Spinal cord (tissue), 10 donors: ENCODE results near the gene SMARCB1. TPM values are rescaled to one million over a fixed set of nuclear protein-coding genes. Genes with fewer than 3 reads are reported as not detected.
"Not testable (repeated sequence)": the region's sequence is repeated elsewhere in the genome, so short reads cannot be mapped to it uniquely, and the experiment has no call there.

Experiments used
- DNase-seq, 6 donors: peaks; one replicate each; pipeline versions ENCODE4 v3.0.0 to v3.0.0-alpha.2; 2013 to 2015; ENCODE audit warnings: low spot score in 6 of 6, low read depth in 4 of 6
- H3K27ac ChIP-seq: one replicate; pipeline ENCODE4 v1.5.1; 2013; ENCODE audit warnings: low read depth, low read length, control low read depth
- H3K27me3 ChIP-seq: one replicate; pipeline ENCODE4 v1.6.1; 2013; ENCODE audit warnings: low read length; ENCODE audit not compliant: control insufficient read depth, insufficient read depth
- H3K36me3 ChIP-seq: one replicate; pipeline ENCODE4 v1.6.1; 2013; ENCODE audit warnings: low read length; ENCODE audit not compliant: control insufficient read depth, insufficient read depth
- H3K4me1 ChIP-seq: one replicate; pipeline ENCODE4 v1.6.1; 2013; ENCODE audit warnings: low read length; ENCODE audit not compliant: control insufficient read depth, insufficient read depth
- H3K4me3 ChIP-seq: one replicate; pipeline ENCODE4 v1.5.1; 2013; ENCODE audit warnings: low read depth, low read length, control low read depth
- H3K9me3 ChIP-seq: one replicate; pipeline ENCODE4 v1.6.1; 2013; ENCODE audit warnings: low read length; ENCODE audit not compliant: control insufficient read depth, insufficient read depth
- WGBS: methylation state at CpG from one replicate; pipeline ENCODE4 v1.1.5; 2013; ENCODE audit warnings: missing lambda C conversion rate; ENCODE audit not compliant: insufficient coverage; 5-methylcytosine and 5-hydroxymethylcytosine counted together
- polyA plus RNA-seq, 2 donors: library from polyadenylated mRNA; unstranded; fragments of 120-200 nt; gene quantifications; one replicate each; pipeline ENCODE4 v1.2.1, GENCODE V29; 2013; ENCODE audit not compliant: insufficient read length in 2 of 2
- total RNA-seq, 2 donors: library from RNA; depleted of rRNA in 1 of 2; stranded (reverse); fragments of 120-200 nt in 1 of 2; fragments of >200 nt in 1 of 2; gene quantifications; one replicate each; pipeline versions ENCODE4 v1.2.3 to v1.2.4, GENCODE V29; 2013 to 2014
- donor health status: healthy.

Gene SMARCB1
- total and polyA plus RNA-seq, 4 donors: 29.5 to 186 (median 132) TPM

DNA sequence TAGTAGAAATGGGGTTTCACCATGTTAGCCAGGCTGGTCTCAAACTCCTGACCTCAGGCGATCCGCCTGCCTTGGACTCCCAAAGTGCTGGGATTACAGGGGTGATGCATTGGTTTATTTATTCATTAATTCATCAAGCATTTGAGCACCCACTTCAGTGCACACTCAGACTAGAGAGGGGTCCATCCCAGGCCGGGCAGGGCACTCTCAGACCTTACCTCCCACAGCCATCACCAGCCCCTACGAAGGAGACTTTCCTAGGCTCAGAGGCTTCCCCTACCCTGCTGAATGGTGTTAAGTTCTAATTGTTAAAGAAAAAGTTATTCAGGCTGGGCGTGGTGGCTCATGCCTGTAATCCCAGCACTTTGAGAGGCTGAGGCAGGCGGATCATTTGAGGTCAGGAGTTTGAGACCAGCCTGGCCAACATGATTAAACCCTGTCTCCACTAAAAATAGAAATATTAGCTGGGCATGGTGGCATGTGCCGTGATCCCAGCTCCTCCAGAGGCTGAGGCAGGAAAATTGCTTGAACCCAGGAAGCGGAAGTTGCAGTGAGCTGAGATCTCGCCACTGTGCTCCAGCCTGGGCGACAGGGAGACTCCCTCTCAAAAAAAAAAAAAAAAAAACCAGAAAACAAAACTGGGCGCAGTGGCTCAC, 77.9 kb downstream of the SMARCB1 start:
- H3K4me3 ChIP-seq, H3K4me1 ChIP-seq, DNase-seq, H3K27me3 ChIP-seq, H3K27ac ChIP-seq, H3K9me3 ChIP-seq: not testable (repeated sequence)
- peaks cover 39% of the 10 kb centered on the region for H3K36me3 ChIP-seq
- WGBS: 83% methylated on average over 1 of the region's 11 CpGs

- no peak for DNase-seq
- Histone ChIP-seq H3K27ac (no peak overlapping the region), H3K27me3 (no peaks in the 10 kb centered on the region), H3K4me3 (no peak overlapping the region), H3K4me1 (no peaks in the 10 kb centered on the region), H3K9me3 (no peaks in the 10 kb centered on the region), H3K36me3 (peaks cover 37% of the 10 kb centered on the region)
- 80% methylated on average over 2 of the region's 4 CpGs for WGBS
Observed at GRCh38 chr22:23868580-23868979, 81.8 kb downstream of the SMARCB1 start.

GRCh38 chr22:23874871-23875270, 88.1 kb downstream of the SMARCB1 start:
- Histone ChIP-seq H3K36me3 (peaks cover 37% of the 10 kb centered on the region), H3K27me3 (no peaks in the 10 kb centered on the region), H3K4me1 (peaks cover 5% of the 10 kb centered on the region), H3K4me3 (no peak overlapping the region), H3K27ac (no peak overlapping the region), H3K9me3 (no peaks in the 10 kb centered on the region)
- WGBS: no CpG with 5 or more reads among the region's 4 CpGs
- DNase-seq: peak in 1 of 6 donors; percentile 12

GRCh38 chr22:23875801-23876200, 89.0 kb downstream of the SMARCB1 start:
- H3K27ac ChIP-seq: no peak overlapping the region
- H3K4me1 ChIP-seq: peaks cover 5% of the 10 kb centered on the region
- DNase-seq: no peak
- peaks cover 37% of the 10 kb centered on the region for H3K36me3 ChIP-seq
- no peak overlapping the region for H3K4me3 ChIP-seq
- H3K27me3 ChIP-seq: no peaks in the 10 kb centered on the region
- no peaks in the 10 kb centered on the region for H3K9me3 ChIP-seq
- 83% methylated on average over 2 of the region's 2 CpGs for WGBS

GRCh38 chr22:23877566-23877965, 90.8 kb downstream of the SMARCB1 start:
- Histone ChIP-seq H3K4me1 (peaks cover 5% of the 10 kb centered on the region), H3K27ac (no peak overlapping the region), H3K9me3 (no peaks in the 10 kb centered on the region), H3K4me3 (no peak overlapping the region), H3K36me3 (peaks cover 49% of the 10 kb centered on the region), H3K27me3 (no peaks in the 10 kb centered on the region)
- WGBS: 96% methylated on average over 8 of the region's 8 CpGs
- no peak for DNase-seq

DNA sequence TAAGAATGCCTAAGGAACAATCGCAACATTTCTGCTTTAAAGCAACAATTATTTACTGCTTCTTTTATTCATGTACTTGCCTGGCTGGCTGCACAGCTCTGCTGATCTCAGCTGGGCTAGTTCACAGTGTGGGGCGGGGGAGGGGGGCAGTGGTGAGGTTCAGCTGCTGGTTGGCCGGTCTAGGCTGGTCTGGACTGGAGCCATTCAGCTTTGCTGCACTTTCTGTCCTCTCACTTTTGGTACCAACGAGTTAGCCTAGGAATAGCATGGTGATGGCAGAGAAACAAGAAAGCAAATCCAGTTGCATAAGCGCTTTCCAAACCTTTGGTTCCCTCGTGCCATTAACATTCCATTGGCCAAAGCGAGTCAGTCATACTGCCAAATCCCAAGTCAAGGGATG, 91.5 kb downstream of the SMARCB1 start:
- Histone ChIP-seq H3K9me3 (no peaks in the 10 kb centered on the region), H3K4me1 (peaks cover 5% of the 10 kb centered on the region), H3K4me3 (no peak overlapping the region), H3K36me3 (peaks cover 53% of the 10 kb centered on the region), H3K27me3 (no peaks in the 10 kb centered on the region), H3K27ac (no peak overlapping the region)
- DNase-seq: peak in 1 of 6 donors; percentile 13
- 73% methylated on average over 5 of the region's 7 CpGs for WGBS

GRCh38 chr22:23882370-23882769, 95.6 kb downstream of the SMARCB1 start:
- Histone ChIP-seq H3K4me1 (peaks cover 4% of the 10 kb centered on the region), H3K9me3 (no peaks in the 10 kb centered on the region), H3K36me3 (peaks cover 54% of the 10 kb centered on the region), H3K4me3 (no peak overlapping the region), H3K27ac (no peak overlapping the region), H3K27me3 (no peaks in the 10 kb centered on the region)
- no peak for DNase-seq
- WGBS: 84% methylated on average over 20 of the region's 20 CpGs

DNA sequence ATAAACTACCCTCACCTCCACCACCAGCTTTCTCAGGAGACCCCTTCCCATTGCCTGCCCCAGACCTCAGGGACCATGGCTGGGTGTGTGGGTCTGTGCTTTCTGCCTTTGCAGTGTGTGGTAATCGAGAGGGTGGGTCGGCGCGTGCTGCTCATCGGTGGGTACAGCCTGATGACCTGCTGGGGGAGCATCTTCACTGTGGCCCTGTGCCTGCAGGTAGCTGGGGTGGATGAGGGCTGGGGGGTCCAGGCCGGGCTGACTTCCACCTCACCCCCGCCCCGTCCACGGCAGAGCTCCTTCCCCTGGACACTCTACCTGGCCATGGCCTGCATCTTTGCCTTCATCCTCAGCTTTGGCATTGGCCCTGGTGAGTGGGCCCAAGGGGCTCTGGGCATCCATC, 96.9 kb downstream of the SMARCB1 start:
- H3K27me3 ChIP-seq: no peaks in the 10 kb centered on the region
- H3K36me3 ChIP-seq: peaks cover 50% of the 10 kb centered on the region
- H3K27ac ChIP-seq: no peak overlapping the region
- H3K4me1 ChIP-seq: no peaks in the 10 kb centered on the region
- 97% methylated on average over 5 of the region's 9 CpGs for WGBS
- H3K4me3 ChIP-seq: no peak overlapping the region
- H3K9me3 ChIP-seq: no peaks in the 10 kb centered on the region
- DNase-seq: no peak

GRCh38 chr22:23884140-23884539, 97.4 kb downstream of the SMARCB1 start:
- peaks cover 50% of the 10 kb centered on the region for H3K36me3 ChIP-seq
- no peaks in the 10 kb centered on the region for H3K9me3 ChIP-seq
- no peak overlapping the region for H3K27ac ChIP-seq
- H3K27me3 ChIP-seq: no peaks in the 10 kb centered on the region
- H3K4me3 ChIP-seq: no peak overlapping the region
- H3K4me1 ChIP-seq: no peaks in the 10 kb centered on the region
- DNase-seq: no peak
- 85% methylated on average over 8 of the region's 9 CpGs for WGBS
